Activated CD4-positive, alpha-beta T cell treated with anti-CD3 and anti-CD28 coated beads for 4 hours (primary cell): Measurements from ENCODE around the gene DUSP18.
"Not testable (repeated sequence)": the region's sequence is repeated elsewhere in the genome, so short reads cannot be mapped to it uniquely, and the experiment has no call there.

Source experiments
- DNase-seq, 2 donors: peaks; one replicate each; pipeline ENCODE4 v3.0.0-alpha.2; 2020

DUSP18 gene

GRCh38 chr22:30636226-30637077 lies 31.2 kb downstream of the DUSP18 start:
- peak; percentile 13 to 16 for DNase-seq

DNA sequence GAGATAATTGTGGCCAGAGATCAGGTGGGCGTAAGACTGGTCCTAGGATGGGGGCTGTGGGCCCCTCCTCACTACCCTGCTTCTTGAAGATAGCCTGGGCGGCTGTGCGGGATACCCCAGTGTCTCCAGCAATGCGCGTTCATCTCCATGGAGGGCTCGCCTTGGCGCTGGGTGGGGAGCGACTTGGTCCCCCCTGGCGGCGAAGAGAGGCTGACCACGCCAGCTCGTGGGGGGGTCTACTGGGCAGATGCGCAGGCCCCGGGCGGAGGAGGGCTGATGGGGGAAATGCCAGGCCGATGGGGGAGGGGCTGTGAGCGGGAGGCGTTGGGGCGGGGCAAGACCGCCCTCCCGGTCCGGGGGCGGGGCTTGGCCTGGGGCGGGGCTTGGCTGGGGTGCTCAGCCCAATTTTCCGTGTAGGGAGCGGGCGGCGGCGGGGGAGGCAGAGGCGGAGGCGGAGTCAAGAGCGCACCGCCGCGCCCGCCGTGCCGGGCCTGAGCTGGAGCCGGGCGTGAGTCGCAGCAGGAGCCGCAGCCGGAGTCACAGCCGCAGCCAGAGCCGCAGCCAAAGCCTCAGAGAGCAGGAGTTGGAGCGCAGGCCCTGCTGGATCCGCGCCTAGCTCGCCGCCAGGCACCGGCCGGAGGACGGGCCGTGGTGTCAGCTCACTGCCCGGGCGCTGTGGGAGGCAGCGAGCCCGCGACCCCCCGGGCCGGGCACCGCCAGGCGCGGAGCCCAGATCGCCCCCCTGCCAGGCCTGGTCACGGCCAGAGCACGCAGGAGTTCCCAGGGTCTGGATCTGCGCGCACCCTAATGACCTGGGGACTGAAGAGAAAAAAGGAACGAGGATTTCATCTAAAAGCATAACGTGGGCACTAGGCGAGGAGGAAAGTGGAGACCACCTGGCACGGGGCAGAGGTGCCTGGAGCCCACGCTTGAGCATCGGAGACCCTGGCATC lies 32.1 kb downstream of the DUSP18 start, which contains the start of gene SLC35E4:
Gene SLC35E4, plus strand, starts transcription at position 509 of the 953 bp plus-strand sequence. CDS start 670 bp downstream, outside the sequence.
- DNase-seq: peak; percentile 97 to 98

DNA sequence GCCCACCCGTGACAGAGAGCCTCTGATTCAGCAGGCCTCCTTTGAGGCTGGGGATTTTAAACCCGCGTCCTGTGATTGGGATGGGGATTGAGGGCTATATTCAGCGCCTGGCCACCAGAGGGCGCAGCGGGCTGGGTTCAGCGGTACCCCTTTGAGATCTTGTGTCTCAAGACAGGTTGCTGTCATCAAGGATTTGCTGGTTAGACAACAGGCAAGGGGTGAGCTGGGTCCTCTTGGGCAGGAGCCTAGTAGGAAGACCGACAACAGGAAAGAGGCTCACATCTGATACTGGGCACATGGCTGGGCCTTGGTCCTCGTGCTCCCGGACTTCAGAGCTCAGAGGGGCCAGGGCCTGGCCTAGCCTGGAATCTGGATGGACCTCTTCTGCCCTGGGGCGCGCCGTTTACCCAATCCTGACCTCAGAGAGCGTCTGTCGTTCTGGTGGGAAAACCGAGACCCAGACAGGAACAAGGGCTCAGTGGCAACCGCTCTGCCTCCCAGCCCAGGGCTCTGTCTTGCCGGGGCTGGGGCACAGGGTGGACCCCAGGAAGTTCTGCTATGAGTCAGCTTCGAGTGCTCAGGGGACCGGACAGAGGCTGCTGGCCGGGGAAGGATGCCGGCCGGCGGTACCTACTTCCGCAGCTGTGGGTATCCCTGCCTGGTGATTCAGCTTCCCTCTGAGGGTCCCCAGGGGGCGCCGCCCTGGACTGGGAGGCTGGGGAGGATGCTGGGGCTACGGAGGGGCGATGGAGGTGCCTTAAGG lies 33.0 kb downstream of the DUSP18 start:
- DNase-seq: peak; percentile 87 to 91

- not testable (repeated sequence) for DNase-seq
These were observed 36.2 kb downstream of the DUSP18 start for GRCh38 chr22:30631469-30631868.

DNA sequence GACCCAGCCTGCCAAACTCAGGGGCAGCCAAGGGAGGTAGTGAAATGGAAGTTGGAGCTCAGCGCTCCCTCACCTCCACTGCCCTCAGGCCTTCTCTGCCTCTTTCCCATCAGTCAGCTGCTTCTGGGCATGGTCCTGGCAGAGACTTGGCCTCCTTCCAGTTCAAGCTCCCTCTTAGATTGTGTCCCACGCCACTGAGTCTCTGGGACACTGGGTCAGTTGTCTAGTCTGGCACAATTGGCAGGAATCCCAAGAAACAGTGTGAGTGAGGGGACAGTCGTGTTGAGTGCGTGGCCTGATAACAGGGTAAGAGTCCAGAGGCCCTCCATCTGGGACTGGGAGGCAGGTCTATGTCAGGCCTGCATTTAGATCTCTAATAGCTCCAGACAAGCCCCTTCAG lies 39.2 kb downstream of the DUSP18 start:
- no peak for DNase-seq

GRCh38 chr22:30627471-30627870 lies 40.2 kb downstream of the DUSP18 start:
- no peak for DNase-seq

DNA sequence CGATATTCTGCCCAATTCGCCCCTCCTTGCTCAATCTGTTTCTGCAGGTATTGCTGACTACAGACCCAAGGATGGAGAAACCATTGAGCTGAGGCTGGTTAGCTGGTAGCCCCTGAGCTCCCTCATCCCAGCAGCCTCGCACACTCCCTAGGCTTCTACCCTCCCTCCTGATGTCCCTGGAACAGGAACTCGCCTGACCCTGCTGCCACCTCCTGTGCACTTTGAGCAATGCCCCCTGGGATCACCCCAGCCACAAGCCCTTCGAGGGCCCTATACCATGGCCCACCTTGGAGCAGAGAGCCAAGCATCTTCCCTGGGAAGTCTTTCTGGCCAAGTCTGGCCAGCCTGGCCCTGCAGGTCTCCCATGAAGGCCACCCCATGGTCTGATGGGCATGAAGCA lies 41.3 kb downstream of the DUSP18 start:
- no peak for DNase-seq

DNA sequence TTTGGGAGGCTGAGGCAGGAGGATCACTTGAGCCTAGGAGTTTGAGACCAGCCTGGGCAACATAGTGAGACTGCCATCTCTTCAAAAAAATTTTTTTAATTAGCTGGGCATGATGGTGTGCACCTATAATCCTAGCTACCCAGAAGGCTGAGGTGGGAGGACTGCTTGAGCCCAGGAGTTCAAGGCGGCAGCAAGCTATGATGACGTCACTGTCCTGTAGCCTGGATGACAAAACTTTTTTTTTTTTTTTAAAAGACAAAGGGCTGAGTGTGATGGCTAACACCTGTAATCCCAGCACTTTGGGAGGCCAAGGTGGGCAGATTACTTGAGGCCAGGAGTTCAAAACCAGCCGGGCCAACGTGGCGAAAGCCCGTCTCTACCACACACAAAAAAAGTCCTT lies 47.8 kb downstream of the DUSP18 start:
- DNase-seq: not testable (repeated sequence)

GRCh38 chr22:30617819-30618218 lies 49.9 kb downstream of the DUSP18 start:
- no peak for DNase-seq

GRCh38 chr22:30615543-30615954 lies 52.1 kb downstream of the DUSP18 start:
- no peak for DNase-seq

- DNase-seq: no peak
These were observed 52.8 kb downstream of the DUSP18 start for GRCh38 chr22:30614879-30615278.

GRCh38 chr22:30614268-30614667 lies 53.4 kb downstream of the DUSP18 start:
- DNase-seq: no peak

DNA sequence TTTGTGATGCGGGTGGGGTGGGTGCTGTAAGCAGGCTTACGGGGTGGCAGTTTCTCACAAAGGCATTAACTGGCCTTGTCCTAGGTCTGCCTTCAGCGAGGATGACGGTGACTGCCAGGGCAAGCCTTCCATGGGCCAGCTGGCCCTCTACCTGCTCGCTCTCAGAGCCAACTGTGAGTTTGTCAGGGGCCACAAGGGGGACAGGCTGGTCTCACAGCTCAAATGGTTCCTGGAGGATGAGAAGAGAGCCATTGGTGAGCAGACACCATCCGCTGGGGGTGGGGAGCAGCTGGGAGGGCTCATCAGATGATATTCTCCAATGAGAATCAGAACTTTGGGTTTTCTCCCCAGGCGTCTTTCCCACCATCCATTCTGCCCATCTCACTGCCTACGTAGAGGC lies 54.9 kb downstream of the DUSP18 start:
- no peak for DNase-seq
